Measurements from ENCODE around the gene ALMS1.

DNA sequence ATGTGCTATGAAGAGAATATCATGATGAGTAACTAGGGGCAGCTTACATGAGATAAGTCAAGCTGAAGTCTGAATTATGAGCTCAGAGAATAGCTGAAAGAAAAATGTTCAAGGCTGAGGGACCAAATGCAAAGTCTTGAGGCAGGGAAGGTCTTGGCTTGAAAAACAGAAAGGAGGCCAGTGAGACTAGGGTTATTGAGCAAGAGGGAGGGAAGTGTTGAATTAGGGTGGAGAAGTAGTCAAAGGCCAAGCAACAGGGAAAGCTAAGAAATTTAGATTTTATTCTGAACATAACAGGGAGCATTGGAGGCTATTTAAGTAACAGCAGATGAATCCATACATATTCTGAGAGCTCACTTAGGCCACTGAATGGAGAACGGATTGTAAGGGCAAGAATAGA lies 11.4 kb upstream of the ALMS1 start:
- TF ChIP-seq CTCF (IDR thresholded peaks at IDR 0.05) (no peak), SIN3A (IDR thresholded peaks at IDR 0.05; ENCODE audit: borderline replicate concordance, insufficient read depth, low read depth, low read length) (no peak), TCF7L2 (IDR thresholded peaks at IDR 0.05; ENCODE audit: low read depth, low read length) (no peak), POLR2AphosphoS5 (IDR thresholded peaks at IDR 0.05; ENCODE audit: low read depth, low read length) (no peak)
- TF ChIP-seq, protein P1, sequence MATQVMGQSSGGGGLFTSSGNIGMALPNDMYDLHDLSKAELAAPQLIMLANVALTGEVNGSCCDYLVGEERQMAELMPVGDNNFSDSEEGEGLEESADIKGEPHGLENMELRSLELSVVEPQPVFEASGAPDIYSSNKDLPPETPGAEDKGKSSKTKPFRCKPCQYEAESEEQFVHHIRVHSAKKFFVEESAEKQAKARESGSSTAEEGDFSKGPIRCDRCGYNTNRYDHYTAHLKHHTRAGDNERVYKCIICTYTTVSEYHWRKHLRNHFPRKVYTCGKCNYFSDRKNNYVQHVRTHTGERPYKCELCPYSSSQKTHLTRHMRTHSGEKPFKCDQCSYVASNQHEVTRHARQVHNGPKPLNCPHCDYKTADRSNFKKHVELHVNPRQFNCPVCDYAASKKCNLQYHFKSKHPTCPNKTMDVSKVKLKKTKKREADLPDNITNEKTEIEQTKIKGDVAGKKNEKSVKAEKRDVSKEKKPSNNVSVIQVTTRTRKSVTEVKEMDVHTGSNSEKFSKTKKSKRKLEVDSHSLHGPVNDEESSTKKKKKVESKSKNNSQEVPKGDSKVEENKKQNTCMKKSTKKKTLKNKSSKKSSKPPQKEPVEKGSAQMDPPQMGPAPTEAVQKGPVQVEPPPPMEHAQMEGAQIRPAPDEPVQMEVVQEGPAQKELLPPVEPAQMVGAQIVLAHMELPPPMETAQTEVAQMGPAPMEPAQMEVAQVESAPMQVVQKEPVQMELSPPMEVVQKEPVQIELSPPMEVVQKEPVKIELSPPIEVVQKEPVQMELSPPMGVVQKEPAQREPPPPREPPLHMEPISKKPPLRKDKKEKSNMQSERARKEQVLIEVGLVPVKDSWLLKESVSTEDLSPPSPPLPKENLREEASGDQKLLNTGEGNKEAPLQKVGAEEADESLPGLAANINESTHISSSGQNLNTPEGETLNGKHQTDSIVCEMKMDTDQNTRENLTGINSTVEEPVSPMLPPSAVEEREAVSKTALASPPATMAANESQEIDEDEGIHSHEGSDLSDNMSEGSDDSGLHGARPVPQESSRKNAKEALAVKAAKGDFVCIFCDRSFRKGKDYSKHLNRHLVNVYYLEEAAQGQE (IDR thresholded peaks at IDR 0.05; ENCODE audit: insufficient read depth in 1 of 2, low read depth in 2 of 2, low read length in 1 of 2) = no peak

Data from Panc1 (cell line).